ENCODE data around the gene SMIM44. TPM values are rescaled to one million over a fixed set of nuclear protein-coding genes. Genes with fewer than 3 reads are reported as not detected.

The SMIM44 gene
- total RNA-seq, 2 donors from 2014 or later, result not detected

DNA sequence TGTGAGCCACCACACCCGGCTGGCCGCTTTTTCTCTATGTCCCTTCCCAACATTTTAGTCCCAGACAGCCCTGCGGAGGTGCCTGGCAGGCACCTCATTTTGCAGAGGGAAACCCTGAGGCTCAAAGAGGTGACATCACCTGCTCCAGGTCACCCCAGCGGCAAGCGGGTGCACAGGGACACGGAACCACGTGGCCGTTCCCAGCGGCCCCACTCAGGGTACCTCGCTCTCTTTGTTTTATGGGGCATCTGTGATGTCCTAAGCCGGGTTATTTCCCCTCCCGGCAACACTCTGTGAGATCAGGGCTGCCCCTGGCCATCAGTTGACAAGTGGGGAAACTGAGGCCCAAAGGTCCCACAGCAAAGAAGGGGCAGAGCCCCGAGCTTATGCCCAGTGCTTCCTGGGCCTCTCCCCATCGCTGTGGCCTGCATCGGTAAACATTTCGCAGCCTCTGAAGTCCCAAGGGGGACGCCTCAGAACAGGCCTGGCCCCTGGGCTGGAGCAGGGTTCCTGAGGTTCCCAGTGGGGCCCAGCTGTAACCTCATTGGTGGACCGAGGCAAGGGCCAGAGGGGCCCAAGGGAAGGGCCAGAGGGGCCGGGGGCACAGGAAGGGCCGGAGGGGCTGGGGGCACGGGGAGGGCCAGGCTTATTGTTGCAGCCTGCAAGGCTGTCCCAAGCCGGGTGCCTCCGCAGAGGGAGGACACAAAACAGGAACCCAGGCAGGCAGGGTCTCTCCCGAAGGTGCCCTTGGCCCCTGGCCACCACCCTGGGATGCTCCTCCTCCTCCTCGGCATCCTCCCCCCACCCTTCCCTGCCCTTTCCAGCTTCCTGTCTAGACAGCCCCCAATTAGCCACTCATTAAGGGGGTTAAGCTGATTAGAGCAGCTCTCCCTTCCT is 41.9 kb downstream of the SMIM44 start:
- no peaks in the 10 kb centered on the region for H3K4me1 ChIP-seq (ENCODE audit: control insufficient read depth, insufficient read depth, low read length)
- Mint-ChIP-seq H3K9me3 (no peaks in the 10 kb centered on the region), H3K36me3 (ENCODE audit: low read depth) (peaks cover 2% of the 10 kb centered on the region), H3K27me3 (ENCODE audit: insufficient read depth) (no peaks in the 10 kb centered on the region), H3K27ac (no peak overlapping the region), H3K4me1 (peaks cover 10% of the 10 kb centered on the region), H3K4me3 (no peak overlapping the region)
- H3K4me3 ChIP-seq (ENCODE audit: low read length), result no peak overlapping the region
- H3K36me3 ChIP-seq (ENCODE audit: control insufficient read depth, insufficient read depth, low read length), result no peaks in the 10 kb centered on the region
- peak; percentile 62 for DNase-seq
- TF ChIP-seq, protein P1, sequence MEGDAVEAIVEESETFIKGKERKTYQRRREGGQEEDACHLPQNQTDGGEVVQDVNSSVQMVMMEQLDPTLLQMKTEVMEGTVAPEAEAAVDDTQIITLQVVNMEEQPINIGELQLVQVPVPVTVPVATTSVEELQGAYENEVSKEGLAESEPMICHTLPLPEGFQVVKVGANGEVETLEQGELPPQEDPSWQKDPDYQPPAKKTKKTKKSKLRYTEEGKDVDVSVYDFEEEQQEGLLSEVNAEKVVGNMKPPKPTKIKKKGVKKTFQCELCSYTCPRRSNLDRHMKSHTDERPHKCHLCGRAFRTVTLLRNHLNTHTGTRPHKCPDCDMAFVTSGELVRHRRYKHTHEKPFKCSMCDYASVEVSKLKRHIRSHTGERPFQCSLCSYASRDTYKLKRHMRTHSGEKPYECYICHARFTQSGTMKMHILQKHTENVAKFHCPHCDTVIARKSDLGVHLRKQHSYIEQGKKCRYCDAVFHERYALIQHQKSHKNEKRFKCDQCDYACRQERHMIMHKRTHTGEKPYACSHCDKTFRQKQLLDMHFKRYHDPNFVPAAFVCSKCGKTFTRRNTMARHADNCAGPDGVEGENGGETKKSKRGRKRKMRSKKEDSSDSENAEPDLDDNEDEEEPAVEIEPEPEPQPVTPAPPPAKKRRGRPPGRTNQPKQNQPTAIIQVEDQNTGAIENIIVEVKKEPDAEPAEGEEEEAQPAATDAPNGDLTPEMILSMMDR (conservative IDR thresholded peaks at IDR 0.05), result no peak
- 86 to 87% methylated on average over 15 to 25 of the region's 25 CpGs for WGBS, 2 experiments (ENCODE audit: insufficient coverage in 1 of 2, insufficient read length in 1 of 2)
- no peaks in the 10 kb centered on the region for H3K27me3 ChIP-seq (ENCODE audit: control insufficient read depth, insufficient read depth, low read length, poor library complexity, severe bottlenecking)
- no peak overlapping the region for H3K27ac ChIP-seq (ENCODE audit: low read depth, low read length)
- no peaks in the 10 kb centered on the region for H3K9me3 ChIP-seq (ENCODE audit: control insufficient read depth, low read length)
- H3K9ac ChIP-seq (ENCODE audit: extremely low read depth, low read length, poor library complexity, severe bottlenecking), result no peak overlapping the region

DNA sequence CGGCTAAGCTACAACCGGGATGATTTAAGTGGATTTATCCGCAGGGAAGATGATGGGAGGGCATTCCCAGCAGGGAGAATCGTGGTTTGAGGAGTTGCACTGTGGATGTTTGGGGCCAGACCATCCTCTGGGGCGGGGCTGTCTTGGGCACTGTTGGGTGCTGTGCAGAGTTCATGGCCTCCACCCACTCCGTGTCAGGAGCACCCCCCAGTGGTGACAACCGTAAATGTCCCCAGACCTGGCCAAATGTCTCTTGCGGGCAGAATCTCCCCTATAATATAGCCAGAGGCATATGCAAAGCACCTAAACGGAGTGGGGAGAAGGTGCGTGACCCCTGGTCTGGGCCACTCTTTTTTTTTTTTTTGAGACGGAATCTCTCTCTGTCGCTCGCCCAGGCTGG is 43.2 kb downstream of the SMIM44 start:
- Mint-ChIP-seq H3K4me3 (no peak overlapping the region), H3K27me3 (ENCODE audit: insufficient read depth) (no peaks in the 10 kb centered on the region), H3K4me1 (peaks cover 15% of the 10 kb centered on the region), H3K36me3 (ENCODE audit: low read depth) (peaks cover 2% of the 10 kb centered on the region), H3K27ac (no peak overlapping the region), H3K9me3 (no peaks in the 10 kb centered on the region)
- Histone ChIP-seq H3K36me3 (ENCODE audit: control insufficient read depth, insufficient read depth, low read length) (no peaks in the 10 kb centered on the region), H3K4me1 (ENCODE audit: control insufficient read depth, insufficient read depth, low read length) (no peaks in the 10 kb centered on the region), H3K4me3 (ENCODE audit: low read length) (no peak overlapping the region), H3K27me3 (ENCODE audit: control insufficient read depth, insufficient read depth, low read length, poor library complexity, severe bottlenecking) (no peaks in the 10 kb centered on the region), H3K27ac (ENCODE audit: low read depth, low read length) (no peak overlapping the region), H3K9ac (ENCODE audit: extremely low read depth, low read length, poor library complexity, severe bottlenecking) (no peak overlapping the region), H3K9me3 (ENCODE audit: control insufficient read depth, low read length) (no peaks in the 10 kb centered on the region)
- WGBS, 2 experiments (ENCODE audit: insufficient coverage in 1 of 2, insufficient read length in 1 of 2), result 56 to 77% methylated on average over 6 to 13 of the region's 13 CpGs
- TF ChIP-seq, protein P1 (conservative IDR thresholded peaks at IDR 0.05), result peak; percentile 79
- DNase-seq, result peak; percentile 93

DNA sequence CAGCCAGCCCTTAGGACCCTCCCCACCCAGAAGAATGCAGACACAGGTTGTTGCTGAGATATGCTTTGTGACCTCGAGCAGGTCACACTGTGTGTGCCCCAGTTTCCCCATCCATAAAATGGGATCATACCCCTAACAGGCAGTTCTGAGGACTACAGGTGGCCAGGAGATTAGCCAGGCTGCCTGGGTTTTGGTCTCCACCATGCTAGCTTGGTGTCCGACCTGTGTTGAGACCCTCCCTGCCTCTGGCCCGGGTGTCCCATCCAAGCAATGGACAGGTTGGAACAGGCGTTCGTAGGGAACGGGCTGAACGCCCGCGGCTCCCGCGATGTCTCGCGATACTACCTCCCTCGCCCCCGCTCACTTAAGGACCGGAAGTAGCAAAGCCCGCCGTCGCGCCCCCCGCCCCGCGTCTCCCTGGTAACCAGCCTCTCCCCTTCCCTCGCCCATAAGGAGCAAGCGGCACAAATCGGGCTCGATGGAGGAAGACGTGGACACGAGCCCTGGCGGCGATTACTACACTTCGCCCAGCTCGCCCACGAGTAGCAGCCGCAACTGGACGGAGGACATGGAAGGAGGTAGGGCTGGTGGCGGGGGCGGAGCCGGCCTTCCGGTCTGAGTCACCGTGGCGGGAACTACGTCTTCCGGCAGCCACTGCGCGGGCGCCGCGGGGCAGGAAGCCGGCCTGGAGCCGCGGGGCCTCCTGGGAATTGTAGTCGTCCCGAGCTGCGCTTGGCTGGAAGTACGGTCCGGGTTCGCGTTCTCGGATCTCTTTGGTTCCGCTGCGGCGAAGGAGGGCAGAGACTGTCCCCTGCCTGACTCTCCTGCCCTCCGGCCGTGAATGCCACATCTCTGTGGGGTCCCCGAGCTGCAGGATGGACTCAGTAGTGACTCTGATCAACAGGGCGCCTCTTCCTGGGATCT is 48.3 kb downstream of the SMIM44 start:
- H3K4me3 ChIP-seq (ENCODE audit: low read length), result peak overlapping the region; percentile 90
- peak; percentile 99 for DNase-seq
- H3K9me3 ChIP-seq (ENCODE audit: control insufficient read depth, low read length), result no peaks in the 10 kb centered on the region
- no peaks in the 10 kb centered on the region for H3K36me3 ChIP-seq (ENCODE audit: control insufficient read depth, insufficient read depth, low read length)
- H3K36me3 Mint-ChIP-seq (ENCODE audit: low read depth), result peaks cover 2% of the 10 kb centered on the region
- H3K9me3 Mint-ChIP-seq, result no peaks in the 10 kb centered on the region
- peak overlapping the region; percentile 83 for H3K4me3 Mint-ChIP-seq
- H3K27ac ChIP-seq (ENCODE audit: low read depth, low read length), result peak overlapping the region; percentile 95
- TF ChIP-seq, protein P1 (conservative IDR thresholded peaks at IDR 0.05), result no peak
- peak overlapping the region; percentile 99 for H3K27ac Mint-ChIP-seq
- peaks cover 3% of the 10 kb centered on the region for H3K27me3 Mint-ChIP-seq (ENCODE audit: insufficient read depth)
- peaks cover 5% of the 10 kb centered on the region for H3K4me1 Mint-ChIP-seq
- H3K27me3 ChIP-seq (ENCODE audit: control insufficient read depth, insufficient read depth, low read length, poor library complexity, severe bottlenecking), result no peaks in the 10 kb centered on the region
- 0 to 1% methylated on average over 17 to 67 of the region's 67 CpGs for WGBS, 2 experiments (ENCODE audit: insufficient coverage in 1 of 2, insufficient read length in 1 of 2)
- no peaks in the 10 kb centered on the region for H3K4me1 ChIP-seq (ENCODE audit: control insufficient read depth, insufficient read depth, low read length)
- H3K9ac ChIP-seq (ENCODE audit: extremely low read depth, low read length, poor library complexity, severe bottlenecking), result peak overlapping the region; percentile 70
